Activated B cell treated with CpG ODN at 0.5 μM for 24 hours (primary cell): ENCODE data around the gene ATP6V0A1. TPM values are rescaled to one million over a fixed set of nuclear protein-coding genes. Genes with fewer than 3 reads are reported as not detected.
A peak's percentile ranks its signal among the peaks of the same experiment; 100 is the strongest.
"Not testable (repeated sequence)": the region's sequence is repeated elsewhere in the genome, so short reads cannot be mapped to it uniquely, and the experiment has no call there.

Experiments used
- ATAC-seq: fragments of 200-7000 bp; cut with Tn5 transposase; one replicate; pipeline ENCODE4 v1.10.0; 2021; ENCODE audit warnings: low read depth, mild to moderate bottlenecking, moderate library complexity
- CTCF ChIA-PET: fragments of 350-600 bp; sonication (Branson Sonifier 250); formaldehyde crosslinking; loops from one replicate; lab custom pipeline; 2021; ENCODE audit warnings: antibody characterized with exemption; lab: Charles Lee
- POLR2A ChIA-PET: fragments of 350-600 bp; sonication (Branson Sonifier 250); formaldehyde crosslinking; loops from one replicate; lab custom pipeline; 2021; ENCODE audit warnings: antibody characterized with exemption; lab: Charles Lee
- DNase-seq: peaks from one replicate; pipeline ENCODE4 v3.0.0; 2022
- H3K27ac Mint-ChIP-seq: one replicate; pipeline ENCODE4 v1.8.0; 2020; ENCODE audit warnings: mixed read lengths
- H3K27me3 Mint-ChIP-seq: one replicate; pipeline ENCODE4 v1.8.0; 2021; ENCODE audit warnings: mixed read lengths
- H3K36me3 Mint-ChIP-seq: one replicate; pipeline ENCODE4 v1.8.0; 2021; ENCODE audit warnings: low read depth, mixed read lengths
- H3K4me1 Mint-ChIP-seq: one replicate; pipeline ENCODE4 v1.8.0; 2021; ENCODE audit warnings: mixed read lengths
- H3K4me3 Mint-ChIP-seq: one replicate; pipeline ENCODE4 v1.8.0; 2020; ENCODE audit warnings: mild to moderate bottlenecking, mixed read lengths
- H3K9me3 Mint-ChIP-seq: one replicate; pipeline ENCODE4 v1.8.0; 2020; ENCODE audit warnings: mixed read lengths
- intact Hi-C: fragments of 100-400 bp; cut with micrococcal nuclease; formaldehyde crosslinking; loops from one replicate; pipeline ENCODE4 v1.15.1; 2024
- total RNA-seq: library from RNA; stranded (reverse); gene quantifications from 2 replicates; pipeline ENCODE4 v1.2.3, GENCODE V29; 2022
- TF ChIP-seq, protein P1 (sequence below): fragments of 200-600 bp; IDR thresholded peaks from one replicate; pipeline ENCODE4 v1.8.0; 2022; ENCODE audit warnings: antibody characterized with exemption, mild to moderate bottlenecking

ATP6V0A1 gene
- total RNA-seq, 1 donor from 2014 or later, result 75.6 TPM

GRCh38 chr17:42436391-42436790 lies 22.3 kb upstream of the ATP6V0A1 start:
- DNase-seq (no peak), ATAC-seq (no peak)
- ChIA-PET POLR2A (no interaction called here), CTCF (no interaction called here)
- no peaks in the 10 kb centered on the region for H3K9me3 Mint-ChIP-seq
- no peak overlapping the region for H3K27ac Mint-ChIP-seq
- H3K4me3 Mint-ChIP-seq, result no peak overlapping the region
- intact Hi-C loops, result loop anchor here (5.0 kb wide), 1 partner anchor 36 kb away; no protein-coding TSS in a partner anchor
- H3K27me3 Mint-ChIP-seq, result no peaks in the 10 kb centered on the region
- TF ChIP-seq, protein P1, sequence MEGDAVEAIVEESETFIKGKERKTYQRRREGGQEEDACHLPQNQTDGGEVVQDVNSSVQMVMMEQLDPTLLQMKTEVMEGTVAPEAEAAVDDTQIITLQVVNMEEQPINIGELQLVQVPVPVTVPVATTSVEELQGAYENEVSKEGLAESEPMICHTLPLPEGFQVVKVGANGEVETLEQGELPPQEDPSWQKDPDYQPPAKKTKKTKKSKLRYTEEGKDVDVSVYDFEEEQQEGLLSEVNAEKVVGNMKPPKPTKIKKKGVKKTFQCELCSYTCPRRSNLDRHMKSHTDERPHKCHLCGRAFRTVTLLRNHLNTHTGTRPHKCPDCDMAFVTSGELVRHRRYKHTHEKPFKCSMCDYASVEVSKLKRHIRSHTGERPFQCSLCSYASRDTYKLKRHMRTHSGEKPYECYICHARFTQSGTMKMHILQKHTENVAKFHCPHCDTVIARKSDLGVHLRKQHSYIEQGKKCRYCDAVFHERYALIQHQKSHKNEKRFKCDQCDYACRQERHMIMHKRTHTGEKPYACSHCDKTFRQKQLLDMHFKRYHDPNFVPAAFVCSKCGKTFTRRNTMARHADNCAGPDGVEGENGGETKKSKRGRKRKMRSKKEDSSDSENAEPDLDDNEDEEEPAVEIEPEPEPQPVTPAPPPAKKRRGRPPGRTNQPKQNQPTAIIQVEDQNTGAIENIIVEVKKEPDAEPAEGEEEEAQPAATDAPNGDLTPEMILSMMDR, result no peak
- peaks cover 10% of the 10 kb centered on the region for H3K4me1 Mint-ChIP-seq
- no peaks in the 10 kb centered on the region for H3K36me3 Mint-ChIP-seq

DNA sequence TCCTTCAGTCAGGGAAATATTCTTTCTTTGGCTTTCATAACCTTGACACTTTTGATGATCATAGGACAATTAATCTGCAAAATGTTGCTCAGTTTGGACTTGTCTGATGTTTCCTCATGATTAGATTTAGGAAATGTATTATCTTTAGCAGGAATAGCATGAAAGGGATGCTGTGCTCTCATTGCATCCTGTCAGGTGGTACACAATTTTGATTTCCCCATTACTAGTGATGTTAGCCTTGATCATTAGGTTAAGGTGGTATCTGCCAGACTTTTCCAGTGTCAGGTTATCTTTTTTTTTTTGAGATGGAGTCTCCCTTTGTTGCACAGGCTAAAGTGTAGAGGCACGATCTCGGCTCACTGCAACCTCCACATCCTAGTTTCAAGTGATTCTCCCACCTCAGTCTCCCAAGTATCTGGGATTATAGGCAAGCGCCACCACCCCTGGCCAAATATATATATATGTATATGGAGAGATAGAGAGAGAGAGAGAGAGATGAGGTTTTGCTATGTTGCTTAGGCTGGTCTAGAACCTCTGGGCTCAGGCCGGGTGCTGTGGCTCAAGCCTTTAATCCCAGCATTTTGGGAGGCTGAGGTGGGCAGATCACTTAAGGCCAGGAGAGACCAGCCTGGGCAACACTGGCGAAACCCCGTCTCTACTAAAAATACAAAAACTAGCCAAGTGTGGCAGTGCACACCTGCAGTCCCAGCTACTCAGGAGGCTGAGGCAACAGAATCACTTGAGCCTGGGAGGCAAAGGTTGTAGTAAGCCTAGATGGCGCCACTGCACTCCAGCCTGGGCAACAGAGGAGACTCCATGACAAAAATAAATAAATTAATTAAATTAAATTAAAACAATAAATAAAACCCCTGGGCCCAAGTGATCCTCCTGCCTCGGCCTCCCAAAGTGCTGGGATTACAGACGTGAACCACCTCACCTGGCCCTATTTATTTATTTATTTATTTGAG lies 19.8 kb upstream of the ATP6V0A1 start:
- Mint-ChIP-seq H3K27ac (no peak overlapping the region), H3K4me1 (peaks cover 17% of the 10 kb centered on the region), H3K27me3 (no peaks in the 10 kb centered on the region), H3K4me3 (no peak overlapping the region), H3K9me3 (no peaks in the 10 kb centered on the region), H3K36me3 (no peaks in the 10 kb centered on the region)
- ChIA-PET POLR2A (interaction anchor here (0.6 to 0.7 kb wide), 2 partner anchors 16 to 162 kb away, joined by 3 read pairs; no protein-coding TSS in a partner anchor), CTCF (interaction anchor here (0.7 to 0.9 kb wide), 4 partner anchors 18 to 226 kb away, joined by 3 read pairs; no protein-coding TSS in a partner anchor)
- TF ChIP-seq, protein P1, result no peak
- ATAC-seq (peak; percentile 67), DNase-seq (no peak)
- intact Hi-C loops, result loop anchor here (2.0 to 5.0 kb wide), 2 partner anchors 20 to 33 kb away; partner anchors contain the start of gene ATP6V0A1

DNA sequence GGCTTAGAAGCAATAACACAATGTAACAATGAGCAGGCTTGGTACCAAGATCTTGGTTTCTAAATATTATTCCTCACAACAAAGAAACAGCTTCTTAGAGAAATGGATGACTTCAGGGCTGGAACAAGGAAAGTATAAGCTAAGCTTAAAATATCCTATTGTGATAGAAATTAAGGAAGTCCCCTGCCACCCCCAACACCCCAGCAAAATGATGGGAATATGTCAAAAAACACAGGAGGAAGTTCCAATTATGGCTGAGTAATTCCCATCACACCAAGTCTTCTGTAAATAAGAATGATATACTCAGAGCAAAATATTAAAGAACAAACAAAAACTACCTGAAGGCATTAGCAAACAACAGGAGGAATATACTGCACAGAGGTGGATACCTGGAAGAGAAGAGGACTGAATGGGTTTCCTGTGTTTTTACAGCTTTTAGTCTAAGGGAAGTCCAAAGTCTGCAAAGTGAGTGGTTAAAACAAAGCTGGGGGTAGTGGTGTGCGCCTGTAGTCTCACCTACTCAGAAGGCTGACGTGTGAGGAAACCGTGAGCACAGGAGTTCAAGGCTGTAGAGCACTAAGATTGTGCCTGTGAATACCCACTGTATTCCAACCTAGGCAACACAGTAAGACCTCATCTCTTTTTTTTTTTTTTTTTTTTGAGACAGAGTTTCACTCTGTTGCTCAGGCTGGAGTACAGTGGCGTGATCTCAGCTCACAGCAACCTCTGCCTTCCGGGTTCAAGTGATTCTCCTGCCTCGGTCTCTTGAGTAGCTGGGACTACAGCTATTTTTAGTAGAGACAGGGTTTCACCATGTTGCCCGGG lies 17.1 kb upstream of the ATP6V0A1 start:
- ChIA-PET CTCF (interaction anchor here (0.5 to 2.1 kb wide), 6 partner anchors 9 to 378 kb away, joined by 3 to 14 read pairs (median 3); no protein-coding TSS in a partner anchor), POLR2A (interaction anchor here (0.6 to 1.0 kb wide), 4 partner anchors 13 to 85 kb away, joined by 3 to 5 read pairs (median 3); no protein-coding TSS in a partner anchor)
- Mint-ChIP-seq H3K27me3 (no peaks in the 10 kb centered on the region), H3K27ac (no peak overlapping the region), H3K4me3 (no peak overlapping the region), H3K9me3 (no peaks in the 10 kb centered on the region), H3K4me1 (peaks cover 17% of the 10 kb centered on the region), H3K36me3 (no peaks in the 10 kb centered on the region)
- intact Hi-C loops, result no loop called here
- no peak for DNase-seq
- TF ChIP-seq, protein P1, result no peak
- no peak for ATAC-seq

GRCh38 chr17:42442196-42442565 lies 16.5 kb upstream of the ATP6V0A1 start:
- POLR2A ChIA-PET, result interaction anchor here (0.7 to 1.0 kb wide), 2 partner anchors 14 to 15 kb away, joined by 3 read pairs; no protein-coding TSS in a partner anchor
- Mint-ChIP-seq H3K9me3 (no peaks in the 10 kb centered on the region), H3K27ac (no peak overlapping the region), H3K4me3 (no peak overlapping the region), H3K27me3 (no peaks in the 10 kb centered on the region), H3K4me1 (peaks cover 17% of the 10 kb centered on the region), H3K36me3 (no peaks in the 10 kb centered on the region)
- intact Hi-C loops, result no loop called here
- TF ChIP-seq, protein P1, result no peak
- no peak for DNase-seq
- ATAC-seq, result no peak
- CTCF ChIA-PET, result interaction anchor here (1.6 to 2.1 kb wide), 2 partner anchors 11 to 14 kb away, joined by 4 to 14 read pairs; no protein-coding TSS in a partner anchor

GRCh38 chr17:42449176-42449575 lies 9.5 kb upstream of the ATP6V0A1 start:
- H3K27me3 Mint-ChIP-seq, H3K27ac Mint-ChIP-seq, ATAC-seq: not testable (repeated sequence)

DNA sequence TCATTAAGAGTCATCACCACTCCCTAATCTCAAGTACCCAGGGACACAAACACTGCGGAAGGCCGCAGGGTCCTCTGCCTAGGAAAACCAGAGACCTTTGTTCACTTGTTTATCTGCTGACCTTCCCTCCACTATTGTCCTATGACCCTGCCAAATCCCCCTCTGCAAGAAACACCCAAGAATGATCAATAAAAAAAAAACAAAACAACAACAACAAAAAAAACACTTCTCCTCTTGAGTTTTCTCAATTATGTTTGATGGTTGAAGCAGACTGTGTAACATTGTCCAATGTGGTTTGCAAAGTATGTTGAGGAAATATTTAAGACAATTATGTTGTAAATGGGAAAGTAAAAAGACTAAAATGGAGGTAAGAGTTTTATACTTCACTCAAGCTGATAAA lies 8.8 kb upstream of the ATP6V0A1 start:
- not testable (repeated sequence) for H3K27me3 Mint-ChIP-seq
- peaks cover 29% of the 10 kb centered on the region for H3K4me1 Mint-ChIP-seq

More at GRCh38 chr17:42449176-42449575, 9.5 kb upstream of the ATP6V0A1 start:
- CTCF ChIA-PET, H3K4me3 Mint-ChIP-seq, H3K9me3 Mint-ChIP-seq, POLR2A ChIA-PET, H3K36me3 Mint-ChIP-seq, intact Hi-C loops, DNase-seq: not testable (repeated sequence)
- peaks cover 22% of the 10 kb centered on the region for H3K4me1 Mint-ChIP-seq

DNA sequence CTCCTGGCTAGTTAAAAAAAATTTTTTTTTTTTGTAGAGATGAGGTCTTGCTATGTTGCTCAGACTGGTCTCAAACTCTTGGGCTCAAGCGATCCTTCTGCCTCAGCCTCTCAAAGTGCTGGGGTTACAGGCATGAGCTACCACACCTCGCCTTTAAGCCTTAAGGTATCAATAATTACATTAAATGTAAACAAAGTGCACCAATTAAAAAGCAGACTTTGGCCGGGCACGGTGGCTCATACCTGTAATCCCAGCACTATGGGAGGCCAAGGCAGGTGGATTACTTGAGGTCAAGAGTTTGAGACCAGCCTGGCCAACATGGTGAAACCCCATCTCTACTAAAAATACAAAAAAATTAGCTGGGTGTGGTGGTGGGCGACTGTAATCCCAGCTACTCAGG lies 7.4 kb upstream of the ATP6V0A1 start:
- H3K4me3 Mint-ChIP-seq, intact Hi-C loops, H3K27me3 Mint-ChIP-seq, H3K27ac Mint-ChIP-seq, ATAC-seq, H3K9me3 Mint-ChIP-seq, H3K36me3 Mint-ChIP-seq, POLR2A ChIA-PET, DNase-seq: not testable (repeated sequence)
- CTCF ChIA-PET, result interaction anchor here (1.1 to 1.4 kb wide), 3 partner anchors 10 to 127 kb away, joined by 3 read pairs; no protein-coding TSS in a partner anchor
- peaks cover 42% of the 10 kb centered on the region for H3K4me1 Mint-ChIP-seq

More for the DNA sequence above, 8.8 kb upstream of the ATP6V0A1 start:
- H3K9me3 Mint-ChIP-seq, POLR2A ChIA-PET, H3K27ac Mint-ChIP-seq, CTCF ChIA-PET, ATAC-seq, H3K4me3 Mint-ChIP-seq, DNase-seq, H3K36me3 Mint-ChIP-seq, intact Hi-C loops: not testable (repeated sequence)
